HTERT RPE-1 (cell line): ENCODE measurements around the gene TP53AIP1.
"Not testable (repeated sequence)": the region's sequence is repeated elsewhere in the genome, so short reads cannot be mapped to it uniquely, and the experiment has no call there.

ENCODE experiments used
- in situ Hi-C: fragments of 300-500 bp; cut with MboI; formaldehyde crosslinking; loops from 4 replicates; pipeline ENCODE4 v1.14.3; 2020; ENCODE audit warnings: low sequenced_read_pairs

The TP53AIP1 gene

DNA sequence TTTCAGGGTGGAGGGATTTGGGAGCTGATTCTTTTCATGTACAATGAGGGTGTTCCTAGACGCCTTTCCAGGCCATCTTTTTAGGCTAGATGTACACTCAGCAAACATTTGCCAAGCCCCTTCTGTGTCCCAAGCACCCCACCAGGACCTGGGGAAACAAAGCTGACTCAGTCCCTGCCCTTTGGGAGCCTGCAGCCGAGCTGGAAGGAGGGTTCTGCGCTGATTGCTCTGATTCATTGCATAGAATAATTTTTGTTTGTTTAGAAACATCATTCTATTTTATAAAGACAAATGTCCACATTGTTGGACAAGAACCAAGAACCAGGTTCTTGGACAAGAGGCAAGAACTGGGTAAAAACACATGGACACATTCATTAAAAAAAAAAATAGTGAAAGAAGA, 16.7 kb downstream of the TP53AIP1 start:
- in situ Hi-C loops, result no loop called here

- in situ Hi-C loops, result no loop called here
Observed at GRCh38 chr11:128925250-128925600, 17.4 kb downstream of the TP53AIP1 start.

- in situ Hi-C loops, result no loop called here
Observed at GRCh38 chr11:128924510-128925249, 18.0 kb downstream of the TP53AIP1 start.

DNA sequence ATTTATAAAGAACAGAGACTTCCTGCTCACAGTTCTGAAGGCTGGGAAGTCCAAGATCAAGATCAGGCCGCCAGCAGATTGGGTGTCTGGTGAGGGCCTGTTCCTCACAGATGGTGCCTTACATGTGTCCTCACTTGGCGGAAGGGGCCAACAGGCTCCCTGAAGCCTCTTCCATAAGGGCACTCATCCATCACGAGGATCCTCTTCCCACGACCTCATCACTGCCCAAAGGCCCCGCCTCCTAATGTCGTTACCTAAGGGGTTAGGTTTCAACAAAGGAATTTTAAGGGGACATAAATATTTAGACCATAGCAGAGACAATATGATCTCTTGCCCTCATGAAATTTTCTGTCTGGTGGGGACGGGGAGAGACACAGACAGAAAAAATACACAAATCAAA, 18.6 kb downstream of the TP53AIP1 start:
- in situ Hi-C loops, result no loop called here

DNA sequence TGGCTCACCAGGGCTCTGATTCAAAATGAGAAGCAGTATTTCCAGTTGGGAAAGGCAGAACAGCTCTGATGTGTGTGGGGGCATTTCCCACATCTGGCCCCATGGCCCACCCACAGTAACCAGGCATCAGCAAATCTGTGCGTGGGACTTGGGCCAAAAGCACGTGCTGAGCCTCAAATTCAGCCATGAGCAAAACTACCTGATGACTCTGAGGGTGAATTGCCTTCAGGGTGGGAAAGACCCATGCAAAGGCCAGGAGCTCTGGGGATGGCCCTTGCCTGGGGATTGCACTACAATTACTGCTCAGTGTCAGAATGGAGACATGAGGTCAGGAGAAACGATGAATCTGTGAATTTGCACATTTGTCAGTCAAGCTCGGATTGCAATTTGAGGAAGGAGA, 20.9 kb downstream of the TP53AIP1 start:
- in situ Hi-C loops, result no loop called here

DNA sequence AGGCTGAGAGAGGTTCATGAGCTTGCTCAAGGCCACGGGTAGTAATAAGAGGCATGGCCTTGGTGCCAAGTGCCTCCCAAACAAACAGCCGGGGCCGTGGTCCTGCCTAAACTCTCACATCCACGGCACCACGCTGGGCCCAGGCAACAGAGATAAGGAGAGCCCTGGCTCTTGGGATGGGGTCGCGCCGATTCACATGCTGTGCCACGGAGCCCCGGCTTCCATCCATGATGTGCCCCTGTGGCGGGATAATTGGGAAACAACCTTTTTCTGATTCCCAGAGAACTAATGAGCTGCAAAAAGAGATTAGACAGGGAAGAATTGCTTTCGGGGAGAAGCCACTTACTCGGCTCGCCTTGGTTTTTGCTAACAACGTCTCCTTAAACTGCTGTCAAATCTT, 22.0 kb downstream of the TP53AIP1 start:
- in situ Hi-C loops, result no loop called here

DNA sequence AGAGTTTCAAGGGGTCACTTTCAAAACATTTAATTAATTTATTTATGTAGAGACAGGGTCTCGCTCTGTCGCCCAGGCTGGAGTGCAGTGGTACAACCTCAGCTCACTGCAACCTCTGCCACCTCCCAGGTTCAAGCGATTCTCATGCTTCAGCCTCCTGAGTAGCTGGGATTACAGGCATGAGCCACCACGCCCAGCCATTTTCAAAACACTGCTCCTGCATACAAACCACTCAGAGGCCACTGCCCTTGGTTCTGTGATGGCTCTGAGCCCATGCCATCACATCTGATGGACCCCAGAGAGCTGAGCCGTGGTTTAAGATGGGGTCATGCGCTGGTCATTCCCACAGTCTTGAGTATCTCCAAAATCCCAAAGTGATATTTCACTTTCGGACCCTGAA, 23.0 kb downstream of the TP53AIP1 start:
- in situ Hi-C loops, result not testable (repeated sequence)

- in situ Hi-C loops, result no loop called here
Observed at GRCh38 chr11:128919216-128919615, 23.5 kb downstream of the TP53AIP1 start.

DNA sequence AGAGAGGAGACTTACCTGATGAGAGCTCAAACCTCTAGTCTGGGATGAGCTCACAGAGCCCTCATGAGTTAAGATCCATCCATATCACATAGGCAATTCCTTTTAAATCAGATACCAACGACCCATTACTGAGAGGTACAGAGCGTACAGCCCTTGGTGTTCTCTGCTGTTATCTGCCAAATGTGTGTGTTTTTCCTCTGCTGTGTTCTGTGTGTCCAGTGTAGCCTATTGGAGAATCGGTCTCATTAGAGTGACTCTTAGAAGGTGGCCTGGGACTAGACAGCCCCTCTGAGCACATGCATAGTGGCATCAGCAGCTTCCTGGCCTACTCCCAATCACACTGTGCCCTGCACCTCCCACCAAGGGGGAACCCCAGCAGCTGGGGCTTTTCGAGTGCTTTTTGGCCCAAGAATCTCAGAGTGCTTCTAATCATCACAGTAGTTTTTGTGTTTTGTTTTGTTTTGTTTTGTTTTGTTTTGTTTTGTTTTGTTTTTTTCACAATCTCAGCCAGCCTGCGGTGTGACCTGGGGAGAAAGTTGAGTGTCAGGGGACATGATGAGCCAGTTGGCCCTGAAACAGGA, 25.4 kb downstream of the TP53AIP1 start:
- in situ Hi-C loops, result no loop called here

- in situ Hi-C loops, result no loop called here
Observed at GRCh38 chr11:128916681-128917080, 26.0 kb downstream of the TP53AIP1 start.

DNA sequence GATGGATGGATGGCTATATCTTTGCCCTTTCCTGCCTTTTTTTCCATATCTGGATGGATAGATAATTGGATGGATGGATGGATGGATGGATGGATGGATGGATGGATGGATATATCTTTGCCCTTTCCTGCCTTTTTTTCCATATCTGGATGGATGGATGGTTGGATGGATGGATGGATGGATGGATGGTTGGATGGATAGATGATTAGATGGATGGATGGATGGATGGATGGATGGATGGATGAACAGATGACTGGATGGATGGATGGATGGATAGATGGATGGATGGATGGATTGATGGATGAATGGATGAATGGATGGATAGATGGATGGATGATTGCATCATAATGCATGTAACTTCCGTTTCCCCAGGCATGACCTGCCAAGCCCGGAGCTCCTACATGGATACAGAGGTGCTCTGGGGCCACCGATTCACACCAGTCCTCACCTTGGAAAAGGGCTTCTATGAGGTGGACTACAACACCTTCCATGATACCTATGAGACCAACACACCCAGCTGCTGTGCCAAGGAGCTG, 26.6 kb downstream of the TP53AIP1 start:
- in situ Hi-C loops, result no loop called here

DNA sequence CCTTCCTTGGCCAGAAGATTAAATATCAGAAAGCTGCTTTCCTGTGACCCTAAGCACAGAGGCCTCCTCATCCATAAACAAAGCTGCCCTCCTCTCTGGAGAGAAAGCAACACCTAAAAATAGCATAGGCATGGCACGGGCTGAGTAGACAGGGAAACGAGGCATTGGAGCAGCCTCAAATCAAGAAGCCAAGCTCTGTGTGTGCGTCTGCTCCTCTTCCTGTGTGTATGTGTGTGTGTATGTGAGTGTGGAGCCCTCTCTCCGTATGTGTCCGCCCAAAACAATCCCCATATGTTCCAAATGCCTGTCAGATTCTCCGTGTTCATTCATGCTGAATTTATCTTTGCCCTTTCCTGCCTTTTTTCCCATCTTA, 27.5 kb downstream of the TP53AIP1 start:
- in situ Hi-C loops, result no loop called here

DNA sequence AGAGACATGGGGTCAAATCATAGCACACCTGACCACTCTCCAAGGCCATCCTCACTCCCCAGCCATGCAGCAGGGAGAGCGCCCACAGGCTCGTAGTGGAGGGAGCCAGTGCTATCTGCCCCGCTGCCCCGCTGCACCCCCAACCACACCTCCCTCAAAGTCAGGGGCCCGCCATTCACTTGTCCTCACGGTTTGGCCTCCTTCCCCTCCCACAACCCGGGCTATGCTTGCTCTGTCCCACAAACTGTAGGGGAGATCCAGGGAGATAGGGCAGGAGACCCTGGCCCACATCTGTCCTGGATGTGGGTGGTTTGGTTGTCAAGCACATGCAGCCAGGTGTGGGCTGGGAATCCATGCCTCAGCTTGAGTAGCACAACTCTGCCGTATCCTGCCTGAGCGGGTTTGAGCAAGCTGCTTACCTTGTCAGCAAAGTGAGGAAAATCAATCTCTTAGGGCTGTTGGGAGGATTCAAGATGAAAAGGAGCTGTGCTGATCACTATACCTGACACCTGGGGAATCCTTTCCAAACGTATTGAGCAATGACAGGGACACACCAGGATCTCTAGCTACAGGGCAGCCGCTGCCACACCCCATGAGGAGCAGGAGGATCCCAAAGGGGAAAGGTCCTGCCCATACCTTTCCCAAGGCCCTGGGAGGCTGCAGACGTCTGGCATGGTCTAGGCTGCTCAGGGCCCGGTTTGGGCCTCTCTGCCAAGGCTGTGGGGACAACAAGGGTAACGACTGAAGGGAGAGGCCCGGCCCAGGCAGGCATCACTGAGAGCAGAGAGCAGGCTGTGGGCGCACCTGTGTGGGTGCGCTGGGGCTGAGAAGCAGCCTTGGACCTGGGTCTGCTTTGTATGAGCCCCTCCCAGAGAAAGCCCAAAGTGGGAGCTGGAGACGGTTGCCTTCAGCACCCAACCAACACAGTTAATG, 28.2 kb downstream of the TP53AIP1 start:
- in situ Hi-C loops, result no loop called here

GRCh38 chr11:128913806-128914205, 28.9 kb downstream of the TP53AIP1 start:
- in situ Hi-C loops, result no loop called here

GRCh38 chr11:128911701-128912100, 31.0 kb downstream of the TP53AIP1 start:
- in situ Hi-C loops, result no loop called here

GRCh38 chr11:128911239-128911638, 31.4 kb downstream of the TP53AIP1 start:
- in situ Hi-C loops, result no loop called here

DNA sequence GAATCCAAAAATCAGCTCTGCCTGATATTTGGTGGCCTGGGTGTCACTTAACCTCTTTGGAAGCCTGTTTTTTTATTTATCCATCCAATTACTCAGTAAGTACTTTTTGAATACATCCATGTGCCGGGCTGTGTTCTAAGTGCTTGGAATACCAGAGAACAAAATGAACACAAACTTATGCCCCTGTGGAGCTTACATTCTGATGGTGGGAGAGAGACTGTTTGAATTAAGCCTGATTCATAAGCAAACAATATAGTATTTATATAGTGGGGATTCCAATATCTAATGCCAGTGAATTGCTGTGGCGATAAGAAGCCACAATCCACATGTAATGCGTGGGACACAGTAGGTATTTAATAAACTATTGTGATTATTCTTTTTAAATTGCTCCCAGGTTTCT, 32.1 kb downstream of the TP53AIP1 start:
- in situ Hi-C loops, result no loop called here

DNA sequence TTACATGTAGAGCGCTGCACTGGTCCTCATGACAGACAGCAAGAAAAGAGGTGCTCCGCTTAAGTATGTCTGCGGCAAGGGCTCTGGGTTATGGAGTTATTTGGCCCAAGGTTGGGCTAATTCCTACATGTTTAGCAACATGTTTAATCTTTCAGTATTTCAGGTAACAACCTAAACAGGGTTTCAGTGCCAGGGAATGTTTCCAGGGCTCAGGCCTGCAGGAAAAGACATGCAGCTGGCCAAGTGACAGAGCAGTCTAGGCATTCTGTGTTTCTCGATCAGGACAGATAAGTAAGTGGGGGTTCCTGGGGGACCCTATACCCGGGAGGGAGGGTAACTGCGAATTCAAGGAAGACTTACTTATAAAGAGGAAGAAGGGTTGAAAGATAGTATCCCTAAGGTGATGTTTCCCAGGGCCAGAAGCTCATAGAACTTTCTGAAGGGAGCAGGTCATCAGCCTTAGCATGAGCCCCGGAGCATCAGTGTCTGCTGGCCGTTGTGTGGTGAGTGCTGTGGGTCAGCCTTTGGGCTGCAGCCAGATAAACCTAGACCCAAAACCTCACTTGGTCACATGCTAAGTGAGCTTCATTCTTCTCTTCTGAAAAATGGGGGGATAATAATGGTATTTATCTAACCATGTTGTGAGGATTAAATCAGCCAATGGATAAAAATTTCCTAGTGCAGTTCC, 33.1 kb downstream of the TP53AIP1 start:
- in situ Hi-C loops, result no loop called here

GRCh38 chr11:128908391-128909246, 34.1 kb downstream of the TP53AIP1 start:
- in situ Hi-C loops, result no loop called here

DNA sequence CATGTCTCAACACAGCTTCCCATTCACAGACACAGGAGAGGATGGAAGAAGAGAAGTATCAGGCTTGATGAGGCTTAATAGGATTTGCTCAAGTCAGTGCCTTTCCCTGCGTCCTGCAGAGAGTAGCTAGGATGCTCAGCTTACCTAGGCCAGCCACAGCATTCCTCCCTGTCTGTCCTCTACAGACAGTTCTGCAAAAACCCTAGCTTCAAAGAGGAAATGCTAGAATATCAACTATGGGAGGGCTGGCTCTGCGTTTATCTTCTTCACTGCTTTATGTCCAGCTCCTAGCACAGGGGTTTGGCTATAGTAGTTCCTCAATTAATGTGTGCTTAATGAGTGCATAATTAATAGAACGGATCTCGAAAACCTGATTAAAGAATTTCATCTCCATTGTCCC, 35.1 kb downstream of the TP53AIP1 start:
- in situ Hi-C loops, result no loop called here
